GM23338 (cell line): ENCODE results near the gene CYCS. TPM values are rescaled to one million over a fixed set of nuclear protein-coding genes. Genes with fewer than 3 reads are reported as not detected.

ENCODE experiments used
- ATAC-seq: fragments of 200-7000 bp; cut with Tn5 transposase; 3 replicates; pipeline ENCODE4 v1.9.1; 2020
- DNase-seq: peaks from one replicate; pipeline ENCODE4 v3.0.0-alpha.2; 2015; ENCODE audit warnings: low spot score
- H2AFZ ChIP-seq: fragments of 200-600 bp; sonication (generic); 2 replicates; pipeline ENCODE4 v1.8.0; 2016; ENCODE audit warnings: antibody characterized with exemption, mild to moderate bottlenecking, moderate library complexity
- H3F3A ChIP-seq: fragments of 200-600 bp; sonication (generic); replicated peaks from 2 replicates; pipeline ENCODE4 v1.8.0; 2017; ENCODE audit warnings: antibody characterized with exemption, mixed run types, low read depth
- H3K27ac ChIP-seq: fragments of 200-600 bp; sonication (generic); 2 replicates; pipeline ENCODE4 v1.6.1; 2016; ENCODE audit warnings: low read depth
- H3K27me3 ChIP-seq: fragments of 200-600 bp; sonication (generic); 2 replicates; pipeline ENCODE4 v1.8.0; 2016; ENCODE audit warnings: mild to moderate bottlenecking, mixed run types, moderate library complexity; ENCODE audit not compliant: insufficient read depth
- H3K36me3 ChIP-seq: fragments of 200-600 bp; sonication (generic); 2 replicates; pipeline ENCODE4 v1.8.0; 2016; ENCODE audit warnings: mild to moderate bottlenecking; ENCODE audit not compliant: insufficient read depth
- H3K4me1 ChIP-seq: fragments of 200-600 bp; sonication (generic); 2 replicates; pipeline ENCODE4 v1.8.0; 2016; ENCODE audit warnings: mild to moderate bottlenecking, moderate library complexity; ENCODE audit not compliant: insufficient read depth
- H3K4me2 ChIP-seq: fragments of 200-600 bp; sonication (generic); 2 replicates; pipeline ENCODE4 v1.7.1; 2017; ENCODE audit warnings: mixed run types
- H3K4me3 ChIP-seq: fragments of 200-600 bp; sonication (generic); 2 replicates; pipeline ENCODE4 v1.6.1; 2016; ENCODE audit warnings: mixed run types
- H3K79me2 ChIP-seq: fragments of 200-600 bp; sonication (generic); replicated peaks from 2 replicates; pipeline ENCODE4 v1.8.0; 2017; ENCODE audit warnings: mild to moderate bottlenecking; ENCODE audit not compliant: insufficient read depth
- H3K9me2 ChIP-seq: fragments of 200-600 bp; sonication (generic); 2 replicates; pipeline ENCODE4 v1.8.0; 2017; ENCODE audit not compliant: insufficient read depth
- H4K20me1 ChIP-seq: fragments of 200-600 bp; sonication (generic); replicated peaks from 2 replicates; pipeline ENCODE4 v1.8.0; 2017; ENCODE audit warnings: mild to moderate bottlenecking; ENCODE audit not compliant: insufficient read depth
- H3K27ac Mint-ChIP-seq: 2 replicates; pipeline ENCODE4 v1.8.0; 2020; ENCODE audit warnings: inconsistent platforms, mild to moderate bottlenecking, moderate library complexity, mixed read lengths
- H3K27me3 Mint-ChIP-seq: 3 replicates; pipeline ENCODE4 v1.8.0; 2022; ENCODE audit warnings: low read depth, mild to moderate bottlenecking, moderate library complexity, mixed read lengths, inconsistent platforms; ENCODE audit not compliant: insufficient read depth, poor library complexity
- H3K36me3 Mint-ChIP-seq: 3 replicates; pipeline ENCODE4 v1.8.0; 2021; ENCODE audit warnings: low read depth, mild to moderate bottlenecking, inconsistent platforms, moderate library complexity, mixed read lengths
- H3K4me1 Mint-ChIP-seq: 3 replicates; pipeline ENCODE4 v1.8.0; 2020; ENCODE audit warnings: mild to moderate bottlenecking, inconsistent platforms, mixed read lengths
- H3K4me3 Mint-ChIP-seq: 3 replicates; pipeline ENCODE4 v1.8.0; 2021; ENCODE audit warnings: moderate library complexity, mild to moderate bottlenecking, inconsistent platforms, mixed read lengths
- H3K9me3 Mint-ChIP-seq: 3 replicates; pipeline ENCODE4 v1.8.0; 2020; ENCODE audit warnings: moderate library complexity, mild to moderate bottlenecking, inconsistent platforms, mixed read lengths
- CREB1 ChIP-seq: fragments of 250-450 bp; sonication (Bioruptor Pico); IDR thresholded peaks from 2 replicates; pipeline ENCODE4 v1.5.0; 2020; ENCODE audit warnings: low read depth, mild to moderate bottlenecking, moderate library complexity
- EZH2 ChIP-seq: fragments of 200-600 bp; sonication (generic); IDR thresholded peaks from one replicate; pipeline ENCODE4 v1.8.0; 2017; ENCODE audit warnings: antibody characterized with exemption, mild to moderate bottlenecking, low read depth; ENCODE audit not compliant: unreplicated experiment
- JUNB ChIP-seq: IDR thresholded peaks from one replicate; pipeline ENCODE4 v1.6.1; 2016; ENCODE audit warnings: antibody characterized with exemption; ENCODE audit not compliant: unreplicated experiment
- NANOG ChIP-seq: IDR thresholded peaks from 2 replicates; pipeline ENCODE4 v1.6.1; 2016; ENCODE audit warnings: antibody characterized with exemption, borderline replicate concordance
- POLR2AphosphoS5 ChIP-seq: IDR thresholded peaks from 2 replicates; pipeline ENCODE4 v1.6.1; 2016; ENCODE audit warnings: antibody characterized with exemption, low read depth
- STAT1 ChIP-seq: IDR thresholded peaks from one replicate; pipeline ENCODE4 v1.6.1; 2016; ENCODE audit warnings: antibody characterized with exemption; ENCODE audit not compliant: unreplicated experiment
- ZNF114 ChIP-seq: fragments of 250-450 bp; sonication (Bioruptor Pico); IDR thresholded peaks from 2 replicates; pipeline ENCODE4 v1.5.0; 2020; ENCODE audit warnings: mild to moderate bottlenecking, moderate library complexity
- polyA plus RNA-seq: library from polyadenylated mRNA; unstranded; fragments of >200 nt; fragmentation: Nextera tagmentation; extraction: Ambion mirVana; gene quantifications from 2 replicates; pipeline ENCODE4 v1.2.1, GENCODE V29; 2016
- total RNA-seq: library from RNA; depleted of rRNA; stranded (reverse); fragments of >200 nt; shearing (Covaris generic); gene quantifications from 2 replicates; pipeline ENCODE4 v1.2.3, GENCODE V29; 2014
- TF ChIP-seq, protein P1 (sequence below): IDR thresholded peaks from one replicate; pipeline ENCODE4 v1.6.1; 2018; ENCODE audit warnings: antibody characterized with exemption; ENCODE audit not compliant: unreplicated experiment
- TF ChIP-seq, protein P2 (sequence below): fragments of 250-450 bp; sonication (Bioruptor Pico); IDR thresholded peaks from 2 replicates; pipeline ENCODE4 v1.5.0; 2020; ENCODE audit warnings: mild to moderate bottlenecking, moderate library complexity
- TF ChIP-seq, protein P3 (sequence below): IDR thresholded peaks from 2 replicates; pipeline ENCODE4 v1.6.1; 2016; ENCODE audit warnings: antibody characterized with exemption

CYCS gene
- total and polyA plus RNA-seq, 2 experiments from 2014 or later: 131 to 468 TPM

DNA sequence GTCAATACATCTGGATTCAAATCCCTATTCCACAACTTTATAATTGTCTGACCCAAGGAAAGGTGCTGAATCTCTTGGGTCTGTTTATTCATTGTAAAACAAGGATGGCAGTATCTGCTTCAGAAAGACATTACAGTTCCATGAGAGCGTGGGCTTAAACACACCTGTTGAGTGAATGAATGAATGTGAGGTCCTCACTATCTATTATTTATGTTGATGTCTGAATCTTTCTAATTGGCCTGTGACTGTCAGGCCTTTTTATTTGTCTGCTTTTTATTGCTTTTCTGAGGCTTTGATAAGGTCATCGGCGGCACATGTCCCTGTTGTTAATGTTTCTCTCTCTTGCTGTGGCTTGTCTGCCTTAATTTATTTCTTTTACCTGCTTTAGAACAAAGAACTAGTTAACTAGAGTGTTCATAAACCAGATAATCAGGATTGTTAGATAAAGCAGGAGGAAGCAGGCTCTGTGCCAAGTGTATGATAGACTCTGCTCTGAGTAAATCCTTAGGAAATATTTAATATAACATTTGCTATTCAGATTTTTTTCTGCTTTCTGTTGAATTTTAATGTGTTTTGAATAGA lies 42.3 kb upstream of the CYCS start:
- H4K20me1 ChIP-seq: no peaks in the 10 kb centered on the region
- H3K36me3 ChIP-seq: no peaks in the 10 kb centered on the region
- H3K27ac ChIP-seq: no peak overlapping the region
- no peaks in the 10 kb centered on the region for H3K27me3 ChIP-seq
- H3K27me3 Mint-ChIP-seq: peaks cover 1% of the 10 kb centered on the region
- peaks cover 4% of the 10 kb centered on the region; the same call in 1 of the 3 replicates for H3K9me3 Mint-ChIP-seq
- no peak overlapping the region for H3K4me2 ChIP-seq
- H3K4me3 Mint-ChIP-seq: no peak overlapping the region
- H2AFZ ChIP-seq: no peak overlapping the region
- ATAC-seq (no peak), DNase-seq (no peak)
- H3K36me3 Mint-ChIP-seq: peaks cover 3% of the 10 kb centered on the region; the same call in 2 of the 3 replicates
- H3K4me3 ChIP-seq: no peak overlapping the region
- no peak for TF ChIP-seq EZH2
- no peak for TF ChIP-seq ZNF114 (CRISPR knock-in tag)
- TF ChIP-seq, protein P1, sequence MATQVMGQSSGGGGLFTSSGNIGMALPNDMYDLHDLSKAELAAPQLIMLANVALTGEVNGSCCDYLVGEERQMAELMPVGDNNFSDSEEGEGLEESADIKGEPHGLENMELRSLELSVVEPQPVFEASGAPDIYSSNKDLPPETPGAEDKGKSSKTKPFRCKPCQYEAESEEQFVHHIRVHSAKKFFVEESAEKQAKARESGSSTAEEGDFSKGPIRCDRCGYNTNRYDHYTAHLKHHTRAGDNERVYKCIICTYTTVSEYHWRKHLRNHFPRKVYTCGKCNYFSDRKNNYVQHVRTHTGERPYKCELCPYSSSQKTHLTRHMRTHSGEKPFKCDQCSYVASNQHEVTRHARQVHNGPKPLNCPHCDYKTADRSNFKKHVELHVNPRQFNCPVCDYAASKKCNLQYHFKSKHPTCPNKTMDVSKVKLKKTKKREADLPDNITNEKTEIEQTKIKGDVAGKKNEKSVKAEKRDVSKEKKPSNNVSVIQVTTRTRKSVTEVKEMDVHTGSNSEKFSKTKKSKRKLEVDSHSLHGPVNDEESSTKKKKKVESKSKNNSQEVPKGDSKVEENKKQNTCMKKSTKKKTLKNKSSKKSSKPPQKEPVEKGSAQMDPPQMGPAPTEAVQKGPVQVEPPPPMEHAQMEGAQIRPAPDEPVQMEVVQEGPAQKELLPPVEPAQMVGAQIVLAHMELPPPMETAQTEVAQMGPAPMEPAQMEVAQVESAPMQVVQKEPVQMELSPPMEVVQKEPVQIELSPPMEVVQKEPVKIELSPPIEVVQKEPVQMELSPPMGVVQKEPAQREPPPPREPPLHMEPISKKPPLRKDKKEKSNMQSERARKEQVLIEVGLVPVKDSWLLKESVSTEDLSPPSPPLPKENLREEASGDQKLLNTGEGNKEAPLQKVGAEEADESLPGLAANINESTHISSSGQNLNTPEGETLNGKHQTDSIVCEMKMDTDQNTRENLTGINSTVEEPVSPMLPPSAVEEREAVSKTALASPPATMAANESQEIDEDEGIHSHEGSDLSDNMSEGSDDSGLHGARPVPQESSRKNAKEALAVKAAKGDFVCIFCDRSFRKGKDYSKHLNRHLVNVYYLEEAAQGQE: no peak
- TF ChIP-seq NANOG: no peak
- TF ChIP-seq CREB1 (CRISPR knock-in tag): no peak
- no peak for TF ChIP-seq POLR2AphosphoS5
- no peak for TF ChIP-seq JUNB
- TF ChIP-seq, protein P2, sequence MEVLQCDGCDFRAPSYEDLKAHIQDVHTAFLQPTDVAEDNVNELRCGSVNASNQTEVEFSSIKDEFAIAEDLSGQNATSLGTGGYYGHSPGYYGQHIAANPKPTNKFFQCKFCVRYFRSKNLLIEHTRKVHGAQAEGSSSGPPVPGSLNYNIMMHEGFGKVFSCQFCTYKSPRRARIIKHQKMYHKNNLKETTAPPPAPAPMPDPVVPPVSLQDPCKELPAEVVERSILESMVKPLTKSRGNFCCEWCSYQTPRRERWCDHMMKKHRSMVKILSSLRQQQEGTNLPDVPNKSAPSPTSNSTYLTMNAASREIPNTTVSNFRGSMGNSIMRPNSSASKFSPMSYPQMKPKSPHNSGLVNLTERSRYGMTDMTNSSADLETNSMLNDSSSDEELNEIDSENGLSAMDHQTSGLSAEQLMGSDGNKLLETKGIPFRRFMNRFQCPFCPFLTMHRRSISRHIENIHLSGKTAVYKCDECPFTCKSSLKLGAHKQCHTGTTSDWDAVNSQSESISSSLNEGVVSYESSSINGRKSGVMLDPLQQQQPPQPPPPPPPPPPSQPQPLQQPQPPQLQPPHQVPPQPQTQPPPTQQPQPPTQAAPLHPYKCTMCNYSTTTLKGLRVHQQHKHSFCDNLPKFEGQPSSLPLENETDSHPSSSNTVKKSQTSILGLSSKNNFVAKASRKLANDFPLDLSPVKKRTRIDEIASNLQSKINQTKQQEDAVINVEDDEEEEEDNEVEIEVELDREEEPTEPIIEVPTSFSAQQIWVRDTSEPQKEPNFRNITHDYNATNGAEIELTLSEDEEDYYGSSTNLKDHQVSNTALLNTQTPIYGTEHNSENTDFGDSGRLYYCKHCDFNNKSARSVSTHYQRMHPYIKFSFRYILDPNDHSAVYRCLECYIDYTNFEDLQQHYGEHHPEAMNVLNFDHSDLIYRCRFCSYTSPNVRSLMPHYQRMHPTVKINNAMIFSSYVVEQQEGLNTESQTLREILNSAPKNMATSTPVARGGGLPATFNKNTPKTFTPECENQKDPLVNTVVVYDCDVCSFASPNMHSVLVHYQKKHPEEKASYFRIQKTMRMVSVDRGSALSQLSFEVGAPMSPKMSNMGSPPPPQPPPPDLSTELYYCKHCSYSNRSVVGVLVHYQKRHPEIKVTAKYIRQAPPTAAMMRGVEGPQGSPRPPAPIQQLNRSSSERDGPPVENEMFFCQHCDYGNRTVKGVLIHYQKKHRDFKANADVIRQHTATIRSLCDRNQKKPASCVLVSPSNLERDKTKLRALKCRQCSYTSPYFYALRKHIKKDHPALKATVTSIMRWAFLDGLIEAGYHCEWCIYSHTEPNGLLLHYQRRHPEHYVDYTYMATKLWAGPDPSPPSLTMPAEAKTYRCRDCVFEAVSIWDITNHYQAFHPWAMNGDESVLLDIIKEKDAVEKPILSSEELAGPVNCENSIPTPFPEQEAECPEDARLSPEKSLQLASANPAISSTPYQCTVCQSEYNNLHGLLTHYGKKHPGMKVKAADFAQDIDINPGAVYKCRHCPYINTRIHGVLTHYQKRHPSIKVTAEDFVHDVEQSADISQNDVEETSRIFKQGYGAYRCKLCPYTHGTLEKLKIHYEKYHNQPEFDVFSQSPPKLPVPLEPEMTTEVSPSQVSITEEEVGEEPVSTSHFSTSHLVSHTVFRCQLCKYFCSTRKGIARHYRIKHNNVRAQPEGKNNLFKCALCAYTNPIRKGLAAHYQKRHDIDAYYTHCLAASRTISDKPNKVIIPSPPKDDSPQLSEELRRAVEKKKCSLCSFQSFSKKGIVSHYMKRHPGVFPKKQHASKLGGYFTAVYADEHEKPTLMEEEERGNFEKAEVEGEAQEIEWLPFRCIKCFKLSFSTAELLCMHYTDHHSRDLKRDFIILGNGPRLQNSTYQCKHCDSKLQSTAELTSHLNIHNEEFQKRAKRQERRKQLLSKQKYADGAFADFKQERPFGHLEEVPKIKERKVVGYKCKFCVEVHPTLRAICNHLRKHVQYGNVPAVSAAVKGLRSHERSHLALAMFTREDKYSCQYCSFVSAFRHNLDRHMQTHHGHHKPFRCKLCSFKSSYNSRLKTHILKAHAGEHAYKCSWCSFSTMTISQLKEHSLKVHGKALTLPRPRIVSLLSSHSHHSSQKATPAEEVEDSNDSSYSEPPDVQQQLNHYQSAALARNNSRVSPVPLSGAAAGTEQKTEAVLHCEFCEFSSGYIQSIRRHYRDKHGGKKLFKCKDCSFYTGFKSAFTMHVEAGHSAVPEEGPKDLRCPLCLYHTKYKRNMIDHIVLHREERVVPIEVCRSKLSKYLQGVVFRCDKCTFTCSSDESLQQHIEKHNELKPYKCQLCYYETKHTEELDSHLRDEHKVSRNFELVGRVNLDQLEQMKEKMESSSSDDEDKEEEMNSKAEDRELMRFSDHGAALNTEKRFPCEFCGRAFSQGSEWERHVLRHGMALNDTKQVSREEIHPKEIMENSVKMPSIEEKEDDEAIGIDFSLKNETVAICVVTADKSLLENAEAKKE (CRISPR knock-in tag): no peak
- TF ChIP-seq, protein P3, sequence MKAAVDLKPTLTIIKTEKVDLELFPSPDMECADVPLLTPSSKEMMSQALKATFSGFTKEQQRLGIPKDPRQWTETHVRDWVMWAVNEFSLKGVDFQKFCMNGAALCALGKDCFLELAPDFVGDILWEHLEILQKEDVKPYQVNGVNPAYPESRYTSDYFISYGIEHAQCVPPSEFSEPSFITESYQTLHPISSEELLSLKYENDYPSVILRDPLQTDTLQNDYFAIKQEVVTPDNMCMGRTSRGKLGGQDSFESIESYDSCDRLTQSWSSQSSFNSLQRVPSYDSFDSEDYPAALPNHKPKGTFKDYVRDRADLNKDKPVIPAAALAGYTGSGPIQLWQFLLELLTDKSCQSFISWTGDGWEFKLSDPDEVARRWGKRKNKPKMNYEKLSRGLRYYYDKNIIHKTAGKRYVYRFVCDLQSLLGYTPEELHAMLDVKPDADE: no peak
- TF ChIP-seq STAT1: no peak
- H3K4me1 ChIP-seq: peaks cover 16% of the 10 kb centered on the region
- no peaks in the 10 kb centered on the region for H3K9me2 ChIP-seq
- H3F3A ChIP-seq: no peaks in the 10 kb centered on the region
- H3K27ac Mint-ChIP-seq: no peak overlapping the region
- H3K4me1 Mint-ChIP-seq: peaks cover 21% of the 10 kb centered on the region
- no peaks in the 10 kb centered on the region for H3K79me2 ChIP-seq
